ENCODE measurements around the gene MT1HL1. TPM values are rescaled to one million over a fixed set of nuclear protein-coding genes. Genes with fewer than 3 reads are reported as not detected.

Gene MT1HL1
- total and polyA plus RNA-seq, 2 donors (not counting 1 experiment from before 2014, with no cell fraction given) = not detected

DNA sequence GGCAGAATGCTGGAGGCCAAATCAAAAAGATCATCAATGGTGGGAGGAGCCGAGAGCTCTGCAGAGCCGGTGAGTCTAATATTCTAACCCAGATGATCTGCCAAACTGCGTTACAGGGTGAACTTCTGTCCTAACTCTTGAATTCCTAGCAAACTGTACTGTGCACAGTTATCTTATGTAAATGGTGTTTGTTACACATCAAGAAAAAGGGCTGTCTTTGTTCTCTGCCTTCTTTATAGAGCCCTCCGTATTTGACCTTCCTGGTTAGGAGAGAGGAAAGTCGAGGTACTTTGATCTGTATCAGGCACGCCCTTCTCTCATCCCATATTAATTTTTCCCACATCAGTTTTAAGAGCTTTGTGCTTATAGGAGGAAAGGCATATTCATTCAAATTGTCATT lies 37.6 kb downstream of the MT1HL1 start:
- Histone ChIP-seq H3K27ac (ENCODE audit: low read length in 2 of 2) (no peak overlapping the region), H3K4me3 (ENCODE audit: control extremely low read depth in 1 of 5, extremely low read depth in 1 of 5, insufficient read depth in 1 of 5, low read depth in 2 of 5, low read length in 4 of 5) (no peak overlapping the region), H3K36me3 (replicated peaks in 1 of 2; ENCODE audit: control extremely low read depth in 1 of 2, control insufficient read depth in 1 of 2, extremely low read depth in 1 of 2, insufficient read depth in 2 of 2, low read length in 1 of 2) (no peaks in the 10 kb centered on the region), H3K4me2 (replicated peaks; ENCODE audit: low read depth, low read length, poor library complexity, severe bottlenecking) (no peak overlapping the region), H3K27me3 (replicated peaks in 1 of 4; ENCODE audit: control extremely low read depth in 1 of 4, control insufficient read depth in 3 of 4, insufficient read depth in 4 of 4, low read length in 3 of 4) (no peaks in the 10 kb centered on the region), H3K4me1 (ENCODE audit: control insufficient read depth in 2 of 2, insufficient read depth in 2 of 2, low read length in 2 of 2) (no peaks in the 10 kb centered on the region), H2AFZ (ENCODE audit: insufficient read depth, low read depth, low read length, poor library complexity, severe bottlenecking) (no peak overlapping the region), H3K9ac (ENCODE audit: low read length) (no peak overlapping the region), H3K79me2 (ENCODE audit: control insufficient read depth, insufficient read depth, low read length) (no peaks in the 10 kb centered on the region), H4K20me1 (ENCODE audit: control insufficient read depth, insufficient read depth, low read length, poor library complexity, severe bottlenecking) (no peaks in the 10 kb centered on the region), H3K9me3 (ENCODE audit: control extremely low read depth in 1 of 3, control insufficient read depth in 2 of 3, insufficient read depth in 1 of 3, low read length in 2 of 3) (no peaks in the 10 kb centered on the region)
- ATAC-seq (ENCODE audit: low read depth) = no peak
- TF ChIP-seq, protein P1, sequence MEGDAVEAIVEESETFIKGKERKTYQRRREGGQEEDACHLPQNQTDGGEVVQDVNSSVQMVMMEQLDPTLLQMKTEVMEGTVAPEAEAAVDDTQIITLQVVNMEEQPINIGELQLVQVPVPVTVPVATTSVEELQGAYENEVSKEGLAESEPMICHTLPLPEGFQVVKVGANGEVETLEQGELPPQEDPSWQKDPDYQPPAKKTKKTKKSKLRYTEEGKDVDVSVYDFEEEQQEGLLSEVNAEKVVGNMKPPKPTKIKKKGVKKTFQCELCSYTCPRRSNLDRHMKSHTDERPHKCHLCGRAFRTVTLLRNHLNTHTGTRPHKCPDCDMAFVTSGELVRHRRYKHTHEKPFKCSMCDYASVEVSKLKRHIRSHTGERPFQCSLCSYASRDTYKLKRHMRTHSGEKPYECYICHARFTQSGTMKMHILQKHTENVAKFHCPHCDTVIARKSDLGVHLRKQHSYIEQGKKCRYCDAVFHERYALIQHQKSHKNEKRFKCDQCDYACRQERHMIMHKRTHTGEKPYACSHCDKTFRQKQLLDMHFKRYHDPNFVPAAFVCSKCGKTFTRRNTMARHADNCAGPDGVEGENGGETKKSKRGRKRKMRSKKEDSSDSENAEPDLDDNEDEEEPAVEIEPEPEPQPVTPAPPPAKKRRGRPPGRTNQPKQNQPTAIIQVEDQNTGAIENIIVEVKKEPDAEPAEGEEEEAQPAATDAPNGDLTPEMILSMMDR (IDR thresholded peaks at IDR 0.05) = no peak
- TF ChIP-seq EZH2 (IDR thresholded peaks at IDR 0.05; ENCODE audit: borderline replicate concordance, insufficient read depth, low read depth, low read length, poor library complexity, severe bottlenecking) = no peak
- Mint-ChIP-seq H3K27ac (no peak overlapping the region), H3K9me3 (ENCODE audit: insufficient read depth) (no peaks in the 10 kb centered on the region), H3K27me3 (peaks cover 8% of the 10 kb centered on the region), H3K4me1 (no peaks in the 10 kb centered on the region), H3K4me3 (no peak overlapping the region)
- intact Hi-C loops (cut with micrococcal nuclease) = no loop called here
- WGBS (ENCODE audit: insufficient coverage) = 96% methylated on average over 3 of the region's 6 CpGs
- no peak for DNase-seq
- POLR2A ChIA-PET = no interaction called here
- CTCF ChIA-PET = no interaction called here

DNA sequence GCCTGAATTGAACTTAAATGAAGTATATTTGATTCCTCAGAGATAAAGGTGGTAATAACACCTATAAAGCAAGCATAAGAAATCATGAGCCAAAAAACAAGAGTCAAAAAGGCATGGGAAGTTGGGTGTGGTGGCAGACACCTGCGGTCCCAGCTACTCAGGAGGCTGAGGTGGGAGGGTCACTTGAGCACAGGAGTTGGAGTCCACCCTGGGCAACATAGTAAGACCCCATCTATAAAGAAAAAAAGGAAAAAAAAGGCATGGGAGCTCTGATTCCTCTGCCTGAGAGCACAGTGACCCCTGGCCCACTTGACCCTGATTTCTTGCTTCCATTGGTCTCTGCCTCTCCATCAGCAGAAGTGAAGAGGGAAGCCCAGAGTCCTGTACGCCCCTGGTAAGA lies 40.3 kb downstream of the MT1HL1 start:
- Mint-ChIP-seq H3K4me3 (no peak overlapping the region), H3K4me1 (no peaks in the 10 kb centered on the region), H3K9me3 (ENCODE audit: insufficient read depth) (no peaks in the 10 kb centered on the region), H3K27ac (no peak overlapping the region), H3K27me3 (peaks cover 3% of the 10 kb centered on the region)
- TF ChIP-seq, protein P1 (IDR thresholded peaks at IDR 0.05) = no peak
- TF ChIP-seq EZH2 (IDR thresholded peaks at IDR 0.05; ENCODE audit: borderline replicate concordance, insufficient read depth, low read depth, low read length, poor library complexity, severe bottlenecking) = no peak
- H3K4me2 ChIP-seq (replicated peaks; ENCODE audit: low read depth, low read length, poor library complexity, severe bottlenecking) = no peak overlapping the region
- no peaks in the 10 kb centered on the region for H3K79me2 ChIP-seq (ENCODE audit: control insufficient read depth, insufficient read depth, low read length)
- intact Hi-C loops (cut with micrococcal nuclease) = no loop called here
- H2AFZ ChIP-seq (ENCODE audit: insufficient read depth, low read depth, low read length, poor library complexity, severe bottlenecking) = no peak overlapping the region
- DNase-seq (no peak), ATAC-seq (ENCODE audit: low read depth) (no peak)
- H3K4me1 ChIP-seq (ENCODE audit: control insufficient read depth in 2 of 2, insufficient read depth in 2 of 2, low read length in 2 of 2) = no peaks in the 10 kb centered on the region
- H3K27ac ChIP-seq (ENCODE audit: low read length in 2 of 2) = no peak overlapping the region
- H3K9me3 ChIP-seq (ENCODE audit: control extremely low read depth in 1 of 3, control insufficient read depth in 2 of 3, insufficient read depth in 1 of 3, low read length in 2 of 3) = peaks cover 0 to 5% (median 0%) of the 10 kb centered on the region in 3 donors
- no peaks in the 10 kb centered on the region for H4K20me1 ChIP-seq (ENCODE audit: control insufficient read depth, insufficient read depth, low read length, poor library complexity, severe bottlenecking)
- H3K9ac ChIP-seq (ENCODE audit: low read length) = no peak overlapping the region
- H3K27me3 ChIP-seq (replicated peaks in 1 of 4; ENCODE audit: control extremely low read depth in 1 of 4, control insufficient read depth in 3 of 4, insufficient read depth in 4 of 4, low read length in 3 of 4) = no peaks in the 10 kb centered on the region
- no peak overlapping the region for H3K4me3 ChIP-seq (ENCODE audit: control extremely low read depth in 1 of 5, extremely low read depth in 1 of 5, insufficient read depth in 1 of 5, low read depth in 2 of 5, low read length in 4 of 5)
- POLR2A ChIA-PET = no interaction called here
- CTCF ChIA-PET = no interaction called here
- 92% methylated on average over 2 of the region's 2 CpGs for WGBS (ENCODE audit: insufficient coverage)
- no peaks in the 10 kb centered on the region for H3K36me3 ChIP-seq (replicated peaks in 1 of 2; ENCODE audit: control extremely low read depth in 1 of 2, control insufficient read depth in 1 of 2, extremely low read depth in 1 of 2, insufficient read depth in 2 of 2, low read length in 1 of 2)

Data from B cell (primary cell).